A549 (cell line): ENCODE data around the gene WDFY2.

Experiments used
- CTCF ChIP-seq: fragments of >200 bp; sonication (Bioruptor Twin); formaldehyde crosslinking; IDR thresholded peaks from 3 replicates; pipeline ENCODE4 v1.5.1; 2016
- EP300 ChIP-seq, 2 experiments: fragments of >200 bp; sonication (Bioruptor Twin); formaldehyde crosslinking; IDR thresholded peaks; 2 replicates in 1 of 2; 3 replicates in 1 of 2; pipeline ENCODE4 v1.6.1; 2016 to 2017
- HOXA7 ChIP-seq: fragments of 250-450 bp; sonication (Bioruptor Pico); IDR thresholded peaks from 2 replicates; pipeline ENCODE4 v1.5.0; 2020; ENCODE audit warnings: mild to moderate bottlenecking, moderate library complexity
- JUN ChIP-seq, 2 experiments: fragments of >200 bp; sonication (Bioruptor Twin); formaldehyde crosslinking; IDR thresholded peaks; 2 replicates in 1 of 2; 3 replicates in 1 of 2; pipeline ENCODE4 v1.6.1; 2016 to 2017
- POLR2A ChIP-seq: IDR thresholded peaks from 2 replicates; pipeline ENCODE4 v1.6.1; 2012; ENCODE audit warnings: mild to moderate bottlenecking, low read length
- REST ChIP-seq: fragments of 200-600 bp; sonication (generic); IDR thresholded peaks from 2 replicates; pipeline ENCODE4 v1.6.1; 2016; ENCODE audit warnings: antibody characterized with exemption, mild to moderate bottlenecking, moderate library complexity

- TF ChIP-seq CTCF (no peak), JUN (IDR thresholded peaks at IDR 0.05) (no peak), EP300 (IDR thresholded peaks at IDR 0.05) (no peak), REST (no peak), POLR2A (no peak), HOXA7 (CRISPR knock-in tag) (no peak)
These were observed 180.9 kb downstream of the WDFY2 start for GRCh38 chr13:51765142-51765515.
